ENCODE results near the gene DNAJC28.
"Not testable (repeated sequence)": the region's sequence is repeated elsewhere in the genome, so short reads cannot be mapped to it uniquely, and the experiment has no call there.

Gene DNAJC28

GRCh38 chr21:33491373-33492102 lies at the start of gene DNAJC28:
TSS of gene DNAJC28 (minus strand) at chr21:33491716. CDS start at chr21:33489393, 2,323 bp downstream.
- peak; percentile 69 to 80 for DNase-seq

GRCh38 chr21:33541105-33541711 lies 49.7 kb upstream of the DNAJC28 start:
- peak; percentile 13 to 47 for DNase-seq

DNA sequence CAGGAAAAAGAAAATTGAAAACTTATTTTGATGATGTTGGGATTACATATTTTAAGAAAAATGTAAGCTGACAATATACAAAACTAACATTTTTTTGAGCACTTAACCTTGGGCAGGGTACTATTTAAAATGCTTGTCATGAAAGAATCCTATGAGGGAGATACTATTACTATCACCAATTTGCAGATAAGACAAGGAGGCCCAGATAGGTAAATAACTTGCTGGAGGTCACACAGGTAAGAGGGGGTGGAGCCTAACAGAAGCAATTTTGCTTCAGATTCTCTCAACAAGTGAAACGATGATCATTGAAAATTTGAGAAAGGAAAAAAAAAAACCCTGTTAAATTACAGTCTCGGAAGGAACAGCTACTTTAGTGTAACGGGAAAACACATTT lies 49.2 kb upstream of the DNAJC28 start:
- no peak for DNase-seq

GRCh38 chr21:33539616-33540015 lies 48.1 kb upstream of the DNAJC28 start:
- DNase-seq: no peak

DNA sequence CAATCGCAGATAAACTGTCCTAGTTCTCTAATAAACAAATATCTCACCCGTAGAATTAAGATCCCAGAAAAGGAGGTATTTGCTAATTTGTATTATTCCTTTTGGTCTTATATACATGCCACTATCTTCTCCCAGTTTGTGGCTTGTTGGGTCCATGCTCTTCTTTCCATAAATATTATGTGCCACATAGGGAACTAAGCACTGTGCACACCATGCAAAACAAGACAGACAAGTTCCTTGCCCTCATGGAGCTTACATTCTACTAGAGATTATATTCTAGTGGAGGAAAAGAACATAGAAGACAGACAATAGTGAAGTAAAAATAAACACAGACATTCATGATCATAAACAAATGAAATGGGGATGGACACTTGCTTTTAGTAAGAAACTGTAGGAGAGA lies 45.7 kb upstream of the DNAJC28 start:
- DNase-seq: no peak

- no peak for DNase-seq
Observed at GRCh38 chr21:33531007-33531406, 39.5 kb upstream of the DNAJC28 start.

GRCh38 chr21:33522953-33523349 lies 31.4 kb upstream of the DNAJC28 start:
- no peak for DNase-seq

DNA sequence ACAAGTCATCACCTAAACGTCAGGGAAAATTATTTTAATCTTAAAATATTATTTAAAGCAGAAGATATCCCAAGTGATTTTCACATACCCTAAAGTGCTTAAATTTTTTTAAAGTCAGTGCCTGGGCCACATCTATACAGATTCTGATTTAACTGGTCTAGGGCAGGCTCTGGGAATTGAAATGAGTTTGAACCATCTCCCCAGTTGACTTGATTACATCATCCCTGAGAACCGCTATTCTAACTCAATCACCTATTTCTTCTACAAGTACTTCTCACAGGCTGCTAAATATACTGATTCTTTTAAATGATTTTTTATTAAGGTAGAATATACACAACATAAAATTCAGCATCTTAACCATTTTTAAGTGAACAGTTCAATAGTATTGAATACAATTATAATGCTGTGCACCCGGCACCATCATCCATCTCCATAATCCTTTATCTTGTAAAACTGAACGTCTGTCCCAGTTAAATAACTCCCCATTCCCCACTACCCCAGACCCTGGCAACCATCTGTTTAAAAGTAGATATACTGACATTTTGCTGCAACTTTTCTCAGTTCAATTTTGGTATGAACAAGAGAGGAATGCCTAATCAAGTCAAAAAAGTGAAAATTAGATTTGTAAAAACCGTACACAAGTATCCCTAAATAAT lies 30.9 kb upstream of the DNAJC28 start:
- no peak for DNase-seq

DNA sequence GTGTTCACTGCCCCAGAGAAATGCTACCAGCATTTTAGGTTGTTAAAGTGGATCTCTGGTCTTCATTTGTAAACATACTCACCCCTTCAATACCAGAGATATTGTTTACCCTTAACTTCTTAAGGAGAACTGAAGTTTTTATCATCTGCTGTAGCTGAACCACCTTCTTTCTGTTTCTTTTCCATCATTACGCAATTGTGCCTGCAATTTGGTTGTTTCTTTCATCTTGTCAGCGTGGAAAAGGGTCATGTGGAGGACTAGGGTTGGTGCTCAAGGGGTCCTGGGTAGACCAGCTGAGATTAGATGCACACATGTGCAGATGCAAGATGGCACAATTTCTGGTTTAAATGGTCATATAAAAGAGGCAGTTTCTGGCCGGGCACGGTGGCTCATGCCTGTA lies 27.4 kb upstream of the DNAJC28 start:
- no peak for DNase-seq

DNA sequence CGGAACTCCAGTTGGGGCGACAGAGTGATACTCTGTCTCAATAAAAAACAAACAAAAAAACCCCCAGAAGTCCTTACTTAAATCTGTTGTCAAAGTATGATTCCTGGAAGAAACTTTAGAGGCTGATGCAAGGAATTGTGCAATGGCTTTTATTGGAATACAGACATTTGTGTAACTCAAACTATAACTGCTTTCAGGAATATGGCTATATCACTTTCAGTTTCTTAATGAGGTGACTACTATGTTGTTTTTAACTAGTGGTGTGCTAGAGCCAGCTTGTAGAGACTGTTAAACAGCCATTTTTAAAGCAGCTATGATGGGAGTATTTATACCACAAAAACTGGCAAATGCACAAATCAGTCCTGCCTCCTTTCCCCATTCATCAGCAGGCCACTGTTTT lies 22.7 kb upstream of the DNAJC28 start:
- no peak for DNase-seq

- DNase-seq: no peak
Observed at GRCh38 chr21:33512481-33512880, 21.0 kb upstream of the DNAJC28 start.

DNA sequence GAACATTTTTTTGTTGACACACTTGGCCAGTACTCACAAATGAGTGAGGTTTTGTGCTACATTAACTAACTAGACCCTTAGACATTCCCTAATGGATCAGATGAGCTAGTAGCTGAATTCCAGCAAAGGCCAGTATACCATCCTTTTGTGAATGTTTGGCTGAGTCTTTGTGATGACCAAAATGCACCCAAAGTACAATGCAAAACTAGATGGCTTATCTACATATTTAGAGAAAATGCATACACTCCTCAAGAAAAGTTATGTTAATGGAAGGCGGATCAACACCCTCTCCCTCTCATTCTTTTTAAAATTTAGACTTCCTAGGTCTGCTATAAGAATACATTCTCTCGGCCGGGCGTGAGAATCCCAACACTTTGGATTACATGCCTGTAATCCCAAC lies 20.1 kb upstream of the DNAJC28 start:
- no peak for DNase-seq

DNA sequence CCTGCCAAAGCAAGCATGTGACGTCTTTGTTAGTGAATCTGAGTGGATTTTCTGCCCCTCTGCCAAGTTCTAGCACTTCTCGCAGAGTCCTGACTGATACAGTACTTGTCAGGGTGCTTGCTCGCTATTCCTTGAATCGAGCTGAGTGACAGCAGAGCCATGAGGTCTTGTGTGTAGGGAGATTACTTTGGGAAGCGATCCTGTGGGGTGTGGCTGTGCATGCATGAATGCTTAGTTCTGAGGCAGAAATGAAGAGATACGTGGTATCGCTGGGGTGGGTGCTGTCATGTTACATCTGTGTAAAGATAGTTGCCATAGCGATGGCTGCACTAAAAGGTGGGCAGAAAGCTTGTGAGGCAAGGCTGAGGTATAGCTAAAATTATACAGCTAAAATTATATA lies 19.3 kb upstream of the DNAJC28 start:
- no peak for DNase-seq

- DNase-seq: not testable (repeated sequence)
Observed at GRCh38 chr21:33507003-33507402, 15.5 kb upstream of the DNAJC28 start.

- DNase-seq: no peak
Observed at GRCh38 chr21:33505833-33506232, 14.3 kb upstream of the DNAJC28 start.

DNA sequence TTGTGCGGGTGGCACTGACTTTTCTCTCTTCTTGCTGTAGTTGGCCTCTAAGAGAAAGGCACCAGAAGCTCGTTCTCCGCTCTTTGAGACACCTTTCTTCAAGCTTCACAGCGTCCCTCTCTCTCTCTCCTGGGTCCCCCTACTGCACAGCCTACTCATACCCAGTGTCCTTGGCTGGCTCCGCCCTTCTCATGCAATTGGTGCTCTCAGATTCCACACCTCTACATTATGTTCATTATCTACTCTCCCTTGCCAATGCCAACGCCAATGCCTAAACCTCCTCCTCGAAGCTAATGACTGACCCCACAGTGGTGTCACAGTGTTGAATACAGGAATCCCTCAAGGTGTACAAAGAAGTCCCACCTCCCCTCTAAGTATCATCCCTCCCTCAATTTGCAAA lies 4.8 kb upstream of the DNAJC28 start:
- no peak for DNase-seq

DNA sequence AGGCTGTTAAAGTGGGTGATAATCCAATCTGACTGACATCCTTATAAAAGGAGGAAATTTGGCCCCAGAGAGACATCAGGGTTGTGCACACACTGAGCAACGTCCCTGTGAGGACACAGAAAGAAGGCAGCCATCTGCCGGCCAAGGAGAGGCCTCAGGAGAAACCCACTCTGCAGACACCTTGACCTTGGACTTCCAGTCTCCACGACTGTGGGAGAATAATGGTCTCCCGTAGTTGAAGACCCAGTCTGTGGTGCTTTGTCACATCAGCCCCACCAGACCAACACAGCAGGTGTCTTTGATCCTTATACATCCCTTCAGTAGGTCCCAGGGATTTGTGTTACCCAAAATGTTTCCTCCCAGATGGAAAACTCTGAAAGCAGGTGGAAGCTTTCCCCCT lies 4.2 kb upstream of the DNAJC28 start:
- no peak for DNase-seq

DNA sequence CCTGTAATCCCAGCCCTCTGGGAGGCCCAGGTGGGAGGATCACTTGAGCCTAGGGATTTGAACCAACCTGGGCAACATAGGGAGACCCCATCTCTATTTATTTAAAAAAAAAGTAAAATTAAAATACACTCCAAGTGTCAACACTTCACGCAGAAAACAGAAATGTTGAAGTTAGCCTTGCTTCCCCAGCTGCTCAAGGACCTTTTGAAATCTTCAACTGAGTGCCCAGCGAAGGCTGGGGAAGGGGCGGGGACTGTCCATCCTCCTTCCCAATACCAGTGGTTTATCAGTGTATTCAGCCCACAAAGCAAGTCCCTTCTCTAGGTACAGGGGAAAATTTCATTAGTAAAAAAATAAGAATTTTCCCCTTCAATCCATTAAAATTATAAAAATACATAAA lies 2.2 kb upstream of the DNAJC28 start:
- DNase-seq: no peak

GRCh38 chr21:33492571-33492970 lies 1.1 kb upstream of the DNAJC28 start:
- no peak for DNase-seq

GRCh38 chr21:33490991-33491372 lies 534 bp downstream of the DNAJC28 start:
- DNase-seq: peak in 1 of 2 experiments; percentile 23

DNA sequence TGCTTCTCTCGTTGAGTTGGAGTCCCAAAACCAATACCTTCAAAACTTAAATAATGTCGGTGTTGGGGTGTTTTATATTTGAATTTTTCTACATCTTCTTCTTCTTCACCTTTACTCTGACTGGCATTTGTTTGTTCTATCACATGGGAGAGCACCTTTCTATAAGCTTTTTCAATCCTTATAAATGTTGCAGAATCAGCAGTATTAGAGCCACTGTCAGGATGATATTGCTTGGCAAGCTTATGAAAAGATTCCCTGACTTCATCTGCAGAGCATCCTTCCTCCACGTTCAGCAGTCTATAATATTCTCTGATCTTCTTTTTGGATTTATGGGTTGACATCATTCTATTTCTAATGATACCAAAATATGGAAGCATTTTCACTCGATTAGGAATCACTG lies 2.6 kb downstream of the DNAJC28 start:
- no peak for DNase-seq

DNA sequence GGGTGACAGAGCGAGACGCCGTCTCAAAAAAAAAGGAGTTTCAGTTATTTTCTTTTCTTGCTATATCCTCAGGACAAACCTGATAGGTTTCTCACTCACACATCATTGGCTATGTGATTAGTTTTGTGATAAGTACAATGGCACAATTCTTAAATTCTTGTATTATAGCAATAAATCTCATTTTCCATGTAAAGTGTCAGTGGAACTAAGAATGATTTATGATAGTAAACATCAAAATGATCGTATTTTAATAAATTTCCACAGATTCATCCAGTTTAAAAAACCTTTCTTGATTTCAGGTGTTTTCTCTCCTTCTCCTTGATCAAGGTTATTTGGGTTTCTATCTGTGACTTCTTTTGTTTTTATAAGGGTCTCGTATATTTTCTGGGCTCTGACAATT lies 3.5 kb downstream of the DNAJC28 start:
- DNase-seq: no peak

GRCh38 chr21:33481314-33481943 lies 10.1 kb downstream of the DNAJC28 start:
- no peak for DNase-seq
